NCI-H1436 (cell line): ENCODE measurements around the gene FBXO36.

ENCODE experiments used
- DNase-seq: peaks from one replicate; lab custom pipeline; 2025; lab: John Stamatoyannopoulos, UW

Gene FBXO36

DNA sequence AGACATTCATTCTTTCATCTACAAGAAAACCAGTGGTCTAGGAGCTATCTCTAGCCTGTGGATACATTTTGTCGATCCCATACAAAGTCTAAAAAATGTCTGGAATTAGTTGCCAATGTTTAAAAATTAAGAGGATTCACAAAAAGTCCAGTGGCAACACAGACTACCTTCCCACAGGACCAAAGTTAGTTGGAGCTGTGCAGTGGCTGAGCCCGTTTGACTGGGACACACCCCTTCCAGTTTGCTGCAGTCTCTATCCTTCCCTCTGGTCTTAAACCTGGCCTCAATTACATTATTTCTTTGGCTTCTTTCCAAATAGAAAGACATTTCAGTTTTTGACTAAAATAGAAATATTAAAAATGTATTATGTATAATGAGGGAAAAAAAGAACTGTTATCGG lies 127.8 kb downstream of the FBXO36 start:
- DNase-seq = no peak

DNA sequence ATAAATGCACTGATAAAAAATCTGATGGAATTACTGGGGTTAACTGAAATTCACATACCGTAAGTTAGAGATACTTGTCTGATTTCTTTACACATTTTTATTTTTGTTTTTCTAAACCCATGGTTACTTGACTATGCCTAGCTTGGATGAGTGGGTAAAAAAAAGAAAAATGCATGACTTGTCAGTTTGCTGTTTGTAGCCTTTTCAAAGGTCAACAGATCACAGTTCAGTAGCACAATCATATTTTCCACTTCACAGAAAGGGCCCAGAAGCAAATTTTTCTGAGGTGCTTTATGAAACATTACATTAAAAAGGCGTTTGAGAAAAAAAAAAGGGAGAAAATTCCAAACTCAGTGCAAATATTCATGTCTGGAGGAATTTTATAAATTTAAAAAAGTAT lies 130.0 kb downstream of the FBXO36 start:
- DNase-seq = no peak

DNA sequence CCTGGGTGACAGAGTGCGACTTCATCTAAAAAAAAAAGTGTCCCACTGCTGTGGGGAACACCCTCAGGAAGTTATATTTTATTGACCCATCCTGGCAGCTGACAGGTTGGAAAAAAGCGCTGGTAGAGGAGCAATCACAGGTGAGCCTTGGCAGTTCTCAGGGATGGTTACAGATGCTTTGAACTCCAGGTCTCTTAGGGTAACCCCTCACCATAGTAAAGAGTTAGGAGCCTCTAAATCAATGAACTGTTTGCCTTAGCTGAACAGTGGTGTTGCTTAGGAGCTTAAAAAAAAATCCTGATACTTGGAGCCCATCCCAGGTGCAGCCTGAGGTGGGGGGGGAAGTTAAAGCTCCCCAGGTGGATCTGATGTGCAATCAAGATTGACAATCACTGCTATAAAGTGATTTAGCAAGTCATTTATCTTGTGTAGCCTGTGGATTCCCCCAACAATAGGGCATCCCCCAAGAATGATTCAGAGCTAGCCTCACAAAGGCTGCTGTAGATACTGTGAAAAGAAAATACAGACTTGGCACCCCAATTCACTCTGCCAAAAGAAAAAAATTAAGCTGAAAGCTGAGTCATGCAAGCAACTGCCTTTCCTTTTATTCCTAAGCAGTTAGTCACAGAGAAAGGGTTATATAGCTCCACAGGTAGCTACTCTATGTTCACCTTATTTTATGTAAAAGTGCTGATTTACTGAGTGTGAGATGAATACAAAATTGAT lies 131.6 kb downstream of the FBXO36 start:
- no peak for DNase-seq

DNA sequence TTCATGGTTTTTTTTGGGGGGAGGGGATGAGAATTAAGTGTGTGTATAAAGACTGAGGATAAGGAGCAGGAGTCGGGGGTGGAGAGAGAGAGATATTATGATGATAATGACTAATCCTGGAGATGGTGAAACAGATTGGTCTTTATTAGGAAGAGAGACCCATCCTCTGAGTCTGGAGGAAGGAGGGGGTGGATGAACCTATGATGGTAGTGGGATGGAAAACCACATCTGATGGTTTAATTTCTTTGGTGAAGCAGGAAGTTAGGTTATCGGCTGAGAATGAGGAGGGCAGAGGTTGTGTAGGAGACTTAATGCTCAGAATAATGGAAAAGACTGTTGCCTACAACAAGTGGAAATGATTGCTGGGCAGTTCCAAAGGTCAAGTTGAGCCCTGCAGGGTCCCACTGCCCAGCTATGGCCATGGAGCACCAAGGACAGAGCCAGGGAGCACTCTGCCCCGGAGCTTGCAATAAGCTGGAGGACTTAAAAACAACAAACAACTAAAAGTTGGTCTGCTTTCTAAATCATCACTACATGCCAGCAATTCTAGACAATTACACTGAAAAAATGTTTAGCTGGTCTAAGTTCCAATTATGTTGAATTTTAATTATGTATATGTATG lies 138.5 kb downstream of the FBXO36 start:
- DNase-seq = no peak
